ENCODE data around the gene P2RY11. TPM values are rescaled to one million over a fixed set of nuclear protein-coding genes. Genes with fewer than 3 reads are reported as not detected.

P2RY11 gene
- total RNA-seq, 1 donor from 2014 or later = 4.5 TPM

- no peak overlapping the region for H3K4me3 ChIP-seq (ENCODE audit: low read depth, low read length)
- no peak for DNase-seq (ENCODE audit: low read depth)
- TF ChIP-seq CTCF (conservative IDR thresholded peaks at IDR 0.05; ENCODE audit: low read depth, low read length) = no peak
Measured at GRCh38 chr19:10092648-10093294, 18.7 kb upstream of the P2RY11 start.

GRCh38 chr19:10093295-10094186 lies 18.0 kb upstream of the P2RY11 start:
- TF ChIP-seq CTCF (conservative IDR thresholded peaks at IDR 0.05; ENCODE audit: low read depth, low read length) = no peak
- no peak for DNase-seq (ENCODE audit: low read depth)
- H3K4me3 ChIP-seq (ENCODE audit: low read depth, low read length) = no peak overlapping the region

- TF ChIP-seq CTCF (conservative IDR thresholded peaks at IDR 0.05; ENCODE audit: low read depth, low read length) = no peak
- no peak for DNase-seq (ENCODE audit: low read depth)
- peak overlapping the region; percentile 40 for H3K4me3 ChIP-seq (ENCODE audit: low read depth, low read length)
Measured at GRCh38 chr19:10095622-10095947, 15.9 kb upstream of the P2RY11 start.

GRCh38 chr19:10095948-10096614 lies 15.4 kb upstream of the P2RY11 start:
- DNase-seq (ENCODE audit: low read depth) = no peak
- TF ChIP-seq CTCF (conservative IDR thresholded peaks at IDR 0.05; ENCODE audit: low read depth, low read length) = no peak
- peak overlapping the region; percentile 54 for H3K4me3 ChIP-seq (ENCODE audit: low read depth, low read length)

- no peak for DNase-seq (ENCODE audit: low read depth)
Measured at GRCh38 chr19:10096615-10096963, 14.9 kb upstream of the P2RY11 start.

GRCh38 chr19:10100163-10100785 lies 11.2 kb upstream of the P2RY11 start:
- TF ChIP-seq CTCF (conservative IDR thresholded peaks at IDR 0.05; ENCODE audit: low read depth, low read length) = no peak
- H3K4me3 ChIP-seq (ENCODE audit: low read depth, low read length) = no peak overlapping the region
- no peak for DNase-seq (ENCODE audit: low read depth)

More at GRCh38 chr19:10096615-10096963, 14.9 kb upstream of the P2RY11 start:
- peak overlapping the region; percentile 54 for H3K4me3 ChIP-seq (ENCODE audit: low read depth, low read length)
- TF ChIP-seq CTCF (conservative IDR thresholded peaks at IDR 0.05; ENCODE audit: low read depth, low read length) = no peak
